Measurements from ENCODE around the gene FHL2. TPM values are rescaled to one million over a fixed set of nuclear protein-coding genes. Genes with fewer than 3 reads are reported as not detected.

Gene FHL2
- polyA plus RNA-seq, 1 donor (not counting 4 experiments of a cell fraction or from before 2014, with no cell fraction given) = 132 TPM

DNA sequence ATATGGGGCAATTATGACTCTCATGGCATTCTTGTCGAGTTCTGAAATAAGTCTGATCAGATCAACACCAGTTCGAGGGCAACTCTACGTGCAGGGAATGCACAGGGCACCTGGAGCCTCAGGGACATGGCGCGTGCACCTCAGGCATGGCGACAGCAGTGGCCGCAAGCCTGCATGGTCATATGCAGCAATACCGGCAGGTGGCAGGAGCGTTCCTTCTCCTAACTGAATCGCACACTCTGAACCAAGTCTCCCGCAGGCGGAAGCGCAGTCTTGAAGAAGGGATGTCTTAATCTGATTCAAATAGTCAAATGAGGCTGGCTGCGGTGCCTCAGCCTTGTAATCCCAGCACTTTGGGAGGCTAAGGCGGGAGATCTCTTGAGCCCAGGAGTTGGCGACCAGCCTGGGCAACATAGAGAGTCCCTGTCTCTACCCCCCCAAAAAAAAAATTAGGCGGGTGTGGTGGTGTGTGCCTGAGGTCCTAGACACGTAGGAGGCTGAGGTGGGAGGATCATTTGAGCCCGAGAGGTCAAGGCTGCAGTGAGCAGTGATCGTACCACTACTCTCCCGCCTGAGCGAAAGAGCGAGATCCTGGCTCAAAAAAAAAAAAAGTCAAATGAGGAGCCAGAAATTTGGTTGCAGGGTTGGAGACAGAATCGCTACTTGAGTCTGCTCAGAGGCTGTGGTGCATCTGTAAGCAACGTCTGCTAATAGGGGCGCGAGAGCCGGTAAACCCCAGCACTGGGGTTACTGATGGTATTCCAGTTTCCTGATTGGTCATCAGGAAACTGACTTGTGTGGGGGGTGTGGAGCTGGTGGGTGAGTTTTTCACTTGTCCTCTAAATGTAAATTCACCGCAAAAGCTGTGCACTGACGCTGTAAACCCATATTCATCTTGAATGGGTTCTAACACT is 28.8 kb downstream of the FHL2 start:
- TF ChIP-seq EZH2 (IDR thresholded peaks at IDR 0.05; ENCODE audit: low read length) = no peak
- TF ChIP-seq, protein P1, sequence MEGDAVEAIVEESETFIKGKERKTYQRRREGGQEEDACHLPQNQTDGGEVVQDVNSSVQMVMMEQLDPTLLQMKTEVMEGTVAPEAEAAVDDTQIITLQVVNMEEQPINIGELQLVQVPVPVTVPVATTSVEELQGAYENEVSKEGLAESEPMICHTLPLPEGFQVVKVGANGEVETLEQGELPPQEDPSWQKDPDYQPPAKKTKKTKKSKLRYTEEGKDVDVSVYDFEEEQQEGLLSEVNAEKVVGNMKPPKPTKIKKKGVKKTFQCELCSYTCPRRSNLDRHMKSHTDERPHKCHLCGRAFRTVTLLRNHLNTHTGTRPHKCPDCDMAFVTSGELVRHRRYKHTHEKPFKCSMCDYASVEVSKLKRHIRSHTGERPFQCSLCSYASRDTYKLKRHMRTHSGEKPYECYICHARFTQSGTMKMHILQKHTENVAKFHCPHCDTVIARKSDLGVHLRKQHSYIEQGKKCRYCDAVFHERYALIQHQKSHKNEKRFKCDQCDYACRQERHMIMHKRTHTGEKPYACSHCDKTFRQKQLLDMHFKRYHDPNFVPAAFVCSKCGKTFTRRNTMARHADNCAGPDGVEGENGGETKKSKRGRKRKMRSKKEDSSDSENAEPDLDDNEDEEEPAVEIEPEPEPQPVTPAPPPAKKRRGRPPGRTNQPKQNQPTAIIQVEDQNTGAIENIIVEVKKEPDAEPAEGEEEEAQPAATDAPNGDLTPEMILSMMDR (optimal IDR thresholded peaks at IDR 0.05 in 1 of 3, IDR thresholded peaks at IDR 0.05 in 1 of 3, conservative IDR thresholded peaks at IDR 0.05 in 1 of 3; ENCODE audit: extremely low read depth in 1 of 3, insufficient read depth in 2 of 3, low read length in 3 of 3) = peak; percentile 90 to 100 (median 96)
- peaks cover 46% of the 10 kb centered on the region for H3K79me2 ChIP-seq (ENCODE audit: control insufficient read depth, insufficient read depth, low read length)
- no peak for DNase-seq (ENCODE audit: low read depth, low spot score)
- no peak overlapping the region for H2AFZ ChIP-seq (ENCODE audit: control insufficient read depth, low read length)
- H3K9me3 ChIP-seq (ENCODE audit: control insufficient read depth, low read depth, low read length) = no peaks in the 10 kb centered on the region
- H3K9me1 ChIP-seq (ENCODE audit: control insufficient read depth, extremely low read depth, insufficient read depth, low read length) = no peaks in the 10 kb centered on the region
- dilution Hi-C loops (cut with MboI; ENCODE audit: extremely low pct_ligation_motif_present, low sequenced_read_pairs) = no loop called here
- H3K27me3 ChIP-seq (ENCODE audit: control insufficient read depth, extremely low read depth, insufficient read depth, low read length) = no peaks in the 10 kb centered on the region
- FAIRE-seq = peak; percentile 81
- no peak overlapping the region for H3K4me2 ChIP-seq (ENCODE audit: control insufficient read depth, extremely low read depth, insufficient read depth, low read depth, low read length)
- peaks cover 42% of the 10 kb centered on the region for H3K4me1 ChIP-seq (ENCODE audit: control insufficient read depth, extremely low read depth, insufficient read depth, low read length)
- H3K36me3 ChIP-seq (ENCODE audit: control insufficient read depth in 2 of 2, extremely low read depth in 1 of 2, insufficient read depth in 2 of 2, low read length in 2 of 2) = peaks cover 34 to 60% of the 10 kb centered on the region in 2 experiments
- H3K27ac ChIP-seq (ENCODE audit: control insufficient read depth, insufficient read depth, low read length) = peak overlapping the region; percentile 47
- peaks cover 8% of the 10 kb centered on the region for H4K20me1 ChIP-seq (ENCODE audit: control insufficient read depth, extremely low read depth, insufficient read depth, low read length)
- no peak overlapping the region for H3K9ac ChIP-seq (ENCODE audit: control insufficient read depth, extremely low read depth, insufficient read depth, low read length)
- no peak overlapping the region for H3K4me3 ChIP-seq (ENCODE audit: control insufficient read depth in 2 of 3, extremely low read depth in 1 of 3, insufficient read depth in 2 of 3, low read depth in 1 of 3, low read length in 3 of 3)

DNA sequence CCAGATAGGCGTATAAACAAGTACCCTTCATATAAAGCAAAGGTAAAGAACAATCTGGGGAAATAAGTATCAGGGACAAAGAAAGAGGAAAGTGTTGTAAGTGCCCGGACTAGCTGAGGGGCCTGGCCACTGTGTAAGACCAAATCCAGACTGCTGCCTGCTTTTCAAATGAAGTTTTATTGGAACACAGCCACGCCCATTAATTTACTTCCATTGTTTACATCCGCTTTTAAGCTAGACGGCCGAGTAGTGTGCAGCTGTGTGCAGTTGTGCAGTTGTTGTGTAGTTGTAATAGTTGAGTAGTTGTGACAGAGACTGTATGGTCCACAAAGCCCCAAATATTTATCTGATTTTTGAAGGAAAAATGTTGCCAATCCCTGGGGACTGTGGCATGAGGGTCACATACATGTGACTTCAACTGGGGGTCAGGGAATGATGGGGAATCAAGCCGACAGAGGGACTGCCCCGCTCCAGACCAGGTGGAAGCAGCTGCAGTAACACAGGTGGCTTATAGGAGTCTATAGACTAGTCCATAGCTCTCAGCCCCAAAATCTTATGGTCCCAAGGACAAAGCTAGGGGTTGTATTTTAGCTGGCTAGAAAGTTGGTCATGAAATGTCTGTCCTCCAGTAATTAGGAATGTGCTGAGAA is 30.0 kb downstream of the FHL2 start:
- Histone ChIP-seq H3K79me2 (ENCODE audit: control insufficient read depth, insufficient read depth, low read length) (peaks cover 43% of the 10 kb centered on the region), H3K27ac (ENCODE audit: control insufficient read depth, insufficient read depth, low read length) (no peak overlapping the region), H3K27me3 (ENCODE audit: control insufficient read depth, extremely low read depth, insufficient read depth, low read length) (no peaks in the 10 kb centered on the region), H3K36me3 (ENCODE audit: control insufficient read depth in 2 of 2, extremely low read depth in 1 of 2, insufficient read depth in 2 of 2, low read length in 2 of 2) (peaks cover 38 to 60% of the 10 kb centered on the region in 2 experiments), H2AFZ (ENCODE audit: control insufficient read depth, low read length) (no peak overlapping the region), H3K4me1 (ENCODE audit: control insufficient read depth, extremely low read depth, insufficient read depth, low read length) (peaks cover 31% of the 10 kb centered on the region), H3K9ac (ENCODE audit: control insufficient read depth, extremely low read depth, insufficient read depth, low read length) (no peak overlapping the region), H4K20me1 (ENCODE audit: control insufficient read depth, extremely low read depth, insufficient read depth, low read length) (peaks cover 8% of the 10 kb centered on the region), H3K4me3 (ENCODE audit: control insufficient read depth in 2 of 3, extremely low read depth in 1 of 3, insufficient read depth in 2 of 3, low read depth in 1 of 3, low read length in 3 of 3) (no peak overlapping the region), H3K9me1 (ENCODE audit: control insufficient read depth, extremely low read depth, insufficient read depth, low read length) (no peaks in the 10 kb centered on the region), H3K9me3 (ENCODE audit: control insufficient read depth, low read depth, low read length) (no peaks in the 10 kb centered on the region), H3K4me2 (ENCODE audit: control insufficient read depth, extremely low read depth, insufficient read depth, low read depth, low read length) (no peak overlapping the region)
- no peak for TF ChIP-seq EZH2 (IDR thresholded peaks at IDR 0.05; ENCODE audit: low read length)
- TF ChIP-seq, protein P1 (optimal IDR thresholded peaks at IDR 0.05 in 1 of 3, IDR thresholded peaks at IDR 0.05 in 1 of 3, conservative IDR thresholded peaks at IDR 0.05 in 1 of 3; ENCODE audit: extremely low read depth in 1 of 3, insufficient read depth in 2 of 3, low read length in 3 of 3) = no peak
- DNase-seq (ENCODE audit: low read depth, low spot score) (no peak), FAIRE-seq (no peak)
- dilution Hi-C loops (cut with MboI; ENCODE audit: extremely low pct_ligation_motif_present, low sequenced_read_pairs) = no loop called here
